GM20431 (cell line): Measurements from ENCODE around the gene LOXHD1.

Experiments used
- in situ Hi-C: fragments of 300-500 bp; cut with MseI, MboI; formaldehyde crosslinking; loops from one replicate; pipeline ENCODE4 v1.15.0; 2020; ENCODE audit warnings: low sequenced_read_pairs; ENCODE audit not compliant: unreplicated experiment

Gene LOXHD1

DNA sequence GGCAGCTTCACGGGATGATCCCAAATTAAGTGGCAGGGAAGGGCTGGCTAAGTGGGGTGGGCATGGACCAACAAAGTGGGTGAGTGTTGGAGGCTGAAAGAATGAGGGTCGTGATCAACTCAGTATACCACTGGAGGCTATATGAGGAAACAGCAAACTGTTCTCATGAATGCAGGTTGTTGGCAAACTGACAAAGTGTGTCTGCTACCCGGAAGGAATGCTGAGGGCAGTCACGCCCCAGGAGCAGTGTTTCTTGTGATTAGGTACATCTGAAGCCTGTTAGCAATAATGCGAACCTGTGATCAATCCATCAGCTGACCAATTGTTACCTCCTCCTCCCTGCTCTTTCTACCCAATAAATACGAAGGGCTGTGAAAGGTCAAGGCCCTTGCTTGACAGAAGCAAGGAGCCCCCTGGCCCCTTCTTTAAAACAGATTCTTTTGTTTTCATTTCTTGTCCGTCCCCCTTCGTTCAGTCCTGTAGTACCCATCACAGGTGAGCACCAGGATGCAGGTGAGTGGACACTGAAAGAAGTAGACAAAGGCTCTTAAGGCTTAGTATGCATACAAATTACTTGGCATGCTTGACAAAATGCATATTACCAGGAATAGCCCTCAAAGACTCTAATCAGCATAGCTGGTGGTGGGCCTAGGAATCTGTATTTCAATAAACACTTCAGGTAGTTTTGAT lies 67.9 kb downstream of the LOXHD1 start:
- in situ Hi-C loops = no loop called here

- in situ Hi-C loops = no loop called here
These were observed 69.4 kb downstream of the LOXHD1 start for GRCh38 chr18:46587600-46587999.

DNA sequence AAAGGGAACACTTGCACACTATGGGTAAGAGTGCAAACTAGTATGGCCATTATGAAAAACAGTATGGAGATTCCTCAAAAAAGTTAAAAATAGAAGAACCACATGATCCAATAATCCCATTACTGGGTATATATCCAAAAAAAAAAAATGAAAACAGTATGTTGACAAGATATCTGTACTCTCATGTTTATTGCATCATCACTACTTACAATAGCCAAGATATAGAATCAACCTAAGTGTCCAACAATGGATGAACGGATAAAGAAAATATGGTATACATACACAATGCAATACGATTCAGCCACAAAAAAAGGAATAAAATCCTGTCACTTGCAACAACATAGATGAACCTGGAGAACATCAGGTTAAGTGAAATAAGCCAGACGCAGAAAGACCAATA lies 73.3 kb downstream of the LOXHD1 start:
- in situ Hi-C loops = no loop called here

DNA sequence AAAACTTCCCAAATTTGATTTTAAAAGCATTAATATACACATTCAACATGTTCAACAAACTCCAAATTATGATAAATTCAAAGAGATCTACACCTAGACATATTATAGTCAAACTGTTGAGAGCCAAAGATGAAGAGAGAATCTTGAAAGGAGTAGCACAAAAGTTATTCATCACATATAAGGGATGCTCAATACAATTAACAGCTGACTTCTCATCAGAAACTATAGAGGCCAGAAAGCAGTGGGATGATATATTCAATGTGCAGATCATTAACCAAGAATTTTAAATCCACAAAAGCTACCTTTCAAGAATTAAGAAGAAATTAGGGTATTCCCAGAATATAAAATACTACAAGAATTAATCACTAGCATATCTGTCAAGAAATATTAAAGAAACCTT lies 75.4 kb downstream of the LOXHD1 start:
- in situ Hi-C loops = no loop called here

GRCh38 chr18:46578987-46579386 lies 78.0 kb downstream of the LOXHD1 start:
- in situ Hi-C loops = no loop called here

GRCh38 chr18:46577546-46577945 lies 79.5 kb downstream of the LOXHD1 start:
- in situ Hi-C loops = no loop called here

DNA sequence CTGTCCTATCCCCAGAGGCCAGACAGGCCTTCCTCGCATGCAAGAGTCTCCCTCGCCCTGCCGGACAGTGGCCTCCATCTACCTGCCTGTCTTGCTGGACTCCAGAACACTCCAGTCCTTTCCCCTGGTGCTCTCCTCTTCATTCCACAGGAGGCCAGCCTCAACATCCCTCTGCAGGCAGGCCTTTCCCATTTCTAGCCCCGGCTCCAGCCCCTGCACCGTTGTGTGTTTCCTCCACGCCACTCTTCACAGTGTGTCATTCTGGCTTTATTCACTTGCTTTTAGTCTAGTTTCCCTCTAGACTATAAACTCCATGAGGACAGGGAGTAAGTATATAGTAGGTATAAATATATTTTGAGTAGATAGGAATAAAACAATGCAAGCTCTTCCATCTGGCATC lies 81.2 kb downstream of the LOXHD1 start:
- in situ Hi-C loops = no loop called here

- in situ Hi-C loops = no loop called here
These were observed 82.3 kb downstream of the LOXHD1 start for GRCh38 chr18:46574743-46575115.

GRCh38 chr18:46574000-46574742 lies 82.8 kb downstream of the LOXHD1 start:
- in situ Hi-C loops = no loop called here

- in situ Hi-C loops = no loop called here
These were observed 83.9 kb downstream of the LOXHD1 start for GRCh38 chr18:46573156-46573555.

DNA sequence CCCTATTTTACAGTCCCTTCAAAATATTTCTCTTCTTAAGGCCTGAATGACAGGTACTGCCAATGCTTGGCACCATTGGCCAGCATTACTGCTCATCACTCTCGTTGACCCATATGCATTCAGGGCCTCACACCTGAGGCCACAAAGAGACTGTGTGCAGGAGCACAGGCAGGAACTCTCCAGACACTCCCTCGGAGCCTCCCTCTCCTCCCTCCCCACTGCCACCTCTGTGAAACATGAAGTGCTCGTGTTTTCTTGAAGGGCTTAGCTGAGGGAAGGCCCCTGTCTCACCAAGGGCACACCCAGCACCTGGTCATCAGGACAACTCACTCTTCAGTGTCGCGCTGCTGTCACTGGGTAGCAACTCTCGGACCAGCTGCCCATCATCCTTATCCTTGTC lies 85.3 kb downstream of the LOXHD1 start:
- in situ Hi-C loops = no loop called here

GRCh38 chr18:46570666-46571065 lies 86.4 kb downstream of the LOXHD1 start:
- in situ Hi-C loops = no loop called here

DNA sequence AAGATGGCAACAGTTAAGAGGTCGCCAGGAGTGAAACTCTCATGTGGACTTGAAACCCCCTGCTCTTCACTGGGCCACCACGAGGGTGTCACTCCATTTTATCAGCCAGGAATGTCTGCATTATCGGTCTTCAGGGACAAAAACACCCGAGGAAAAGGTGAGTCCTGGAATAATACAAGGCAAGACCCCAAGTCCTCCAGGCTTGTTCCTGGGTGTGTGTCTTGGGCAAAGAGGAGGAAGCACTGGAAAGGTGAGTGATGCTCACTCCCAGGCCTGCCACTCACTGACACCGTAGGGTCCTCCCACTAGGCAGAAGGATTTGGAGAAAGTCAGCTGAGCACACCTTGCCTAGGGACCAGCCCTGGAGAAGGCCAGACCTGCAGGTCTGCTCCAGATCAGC lies 86.9 kb downstream of the LOXHD1 start:
- in situ Hi-C loops = no loop called here

DNA sequence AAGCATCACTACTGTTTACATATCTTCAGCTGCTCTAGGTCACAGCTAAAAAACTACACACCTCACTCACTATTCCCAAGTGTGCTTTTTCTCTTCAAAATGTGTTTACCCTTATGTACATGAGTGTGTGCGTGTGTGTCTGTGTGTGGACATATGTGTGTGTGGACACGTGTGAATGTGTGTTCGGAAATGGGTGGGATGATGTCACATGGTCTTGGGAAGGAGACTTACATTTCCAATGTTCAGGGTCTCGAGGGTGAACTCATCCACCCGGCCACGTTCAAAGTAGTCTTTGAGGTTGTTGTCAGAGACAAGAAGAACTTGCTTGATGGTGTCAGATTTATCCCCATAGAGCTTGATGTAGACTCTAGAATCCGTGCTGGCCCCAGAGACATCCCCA lies 87.8 kb downstream of the LOXHD1 start:
- in situ Hi-C loops = no loop called here

- in situ Hi-C loops = no loop called here
These were observed 89.8 kb downstream of the LOXHD1 start for GRCh38 chr18:46567196-46567595.

DNA sequence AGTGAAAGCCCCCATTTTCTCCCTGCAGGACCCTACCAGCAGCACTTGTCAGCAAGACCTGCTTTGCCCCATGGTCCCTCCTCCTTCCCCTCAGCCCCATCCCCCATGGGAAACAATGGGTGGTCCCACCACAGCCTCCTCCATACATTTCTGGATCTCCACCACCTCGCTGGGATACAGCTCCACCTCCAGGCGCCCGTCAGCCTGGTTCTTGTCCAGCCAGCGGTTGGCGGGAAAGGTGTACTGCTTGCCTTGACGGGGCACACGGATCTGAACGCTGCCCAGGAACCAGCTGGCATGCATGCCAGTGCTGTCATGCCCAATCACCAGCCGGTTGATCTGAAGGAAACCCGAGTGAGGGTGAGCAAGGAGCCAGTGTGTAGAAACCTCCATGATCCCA lies 90.9 kb downstream of the LOXHD1 start:
- in situ Hi-C loops = no loop called here

- in situ Hi-C loops = no loop called here
These were observed 91.8 kb downstream of the LOXHD1 start for GRCh38 chr18:46565256-46565655.

DNA sequence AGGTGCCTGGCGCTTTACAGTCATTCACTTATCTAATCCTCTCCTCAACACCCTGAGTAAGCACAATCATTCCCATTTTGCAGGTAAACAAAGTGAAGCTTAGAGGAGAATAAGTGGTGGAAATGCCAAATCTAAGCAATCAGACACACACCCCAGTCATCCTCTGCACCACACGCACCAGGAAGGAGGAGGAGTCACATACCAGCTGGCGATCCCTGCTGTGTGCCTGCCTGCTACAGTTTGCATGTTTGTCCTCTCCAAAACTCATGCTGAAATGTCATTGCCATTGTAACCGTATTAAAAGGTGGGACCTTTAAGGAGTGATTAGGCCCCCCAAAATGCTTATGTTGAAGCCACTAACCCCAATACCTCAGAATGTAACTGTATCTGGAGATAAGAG lies 93.7 kb downstream of the LOXHD1 start:
- in situ Hi-C loops = no loop called here

- in situ Hi-C loops = no loop called here
These were observed 94.3 kb downstream of the LOXHD1 start for GRCh38 chr18:46562674-46563192.

DNA sequence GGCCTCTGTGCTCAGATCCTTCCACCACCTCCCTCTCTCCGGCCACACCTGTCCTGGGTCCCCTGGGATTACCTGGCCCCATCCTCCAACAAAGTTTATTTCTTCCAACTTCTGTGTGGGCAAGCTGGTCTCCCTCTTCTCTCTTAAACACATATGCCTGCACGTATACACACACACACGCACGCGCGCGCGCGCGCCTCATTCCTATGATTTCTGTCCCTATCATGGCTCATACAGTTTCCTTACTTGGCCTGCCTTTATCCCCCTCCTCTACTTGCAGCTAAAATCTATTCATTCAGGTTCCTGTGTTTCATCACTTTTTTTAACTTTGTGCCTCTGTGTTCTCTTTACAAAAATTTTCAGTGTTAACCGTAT lies 96.4 kb downstream of the LOXHD1 start:
- in situ Hi-C loops = no loop called here

DNA sequence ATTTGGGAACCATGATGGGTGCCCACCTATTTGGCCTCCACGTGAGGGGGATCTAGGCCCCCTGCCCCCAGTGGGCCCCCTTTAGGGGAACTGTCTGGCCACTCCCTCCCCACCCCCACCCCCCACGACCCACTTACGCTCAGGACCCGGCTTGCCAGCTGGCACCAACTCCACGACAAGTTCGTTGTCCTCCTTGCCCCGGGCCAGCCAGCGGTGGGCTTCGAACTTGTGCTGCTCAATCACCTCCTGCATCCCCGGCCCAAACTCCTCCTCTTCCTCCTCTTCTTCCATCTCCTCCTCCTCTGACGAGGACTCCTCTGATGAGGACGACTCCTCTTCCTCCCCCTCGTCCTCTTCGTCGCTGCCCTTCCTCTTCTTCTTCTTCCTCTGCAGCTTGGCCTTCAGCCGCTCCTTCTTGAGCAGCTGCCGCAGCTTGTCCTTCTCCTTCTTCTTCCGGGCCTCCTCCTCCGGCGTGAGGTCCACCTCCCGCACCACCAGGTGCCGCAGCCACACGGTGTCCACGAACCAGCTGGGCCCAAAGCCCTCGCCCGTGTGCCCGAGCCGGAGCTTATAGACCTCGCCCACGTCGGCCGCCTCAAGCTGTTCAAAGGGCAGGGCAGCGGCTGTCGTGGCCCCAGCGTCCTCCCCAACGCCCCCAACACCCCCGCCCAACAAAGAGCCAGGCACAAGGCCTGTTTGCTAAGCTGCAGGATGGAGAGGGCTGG lies 96.9 kb downstream of the LOXHD1 start:
- in situ Hi-C loops = no loop called here
